H4 (cell line): ENCODE data around the gene C6orf136. TPM values are rescaled to one million over a fixed set of nuclear protein-coding genes. Genes with fewer than 3 reads are reported as not detected.
"Not testable (repeated sequence)": the region's sequence is repeated elsewhere in the genome, so short reads cannot be mapped to it uniquely, and the experiment has no call there.

Experiments
- DNase-seq: peaks from one replicate; pipeline ENCODE4 v3.0.0-alpha.2; 2015; ENCODE audit warnings: low spot score
- total RNA-seq: library from RNA; depleted of rRNA; stranded (reverse); fragments of >200 nt; shearing (Covaris generic); gene quantifications from 2 replicates; pipeline ENCODE4 v1.2.3, GENCODE V29; 2014

Gene C6orf136
- total RNA-seq, 1 experiment from 2014 or later = 6.0 TPM

DNA sequence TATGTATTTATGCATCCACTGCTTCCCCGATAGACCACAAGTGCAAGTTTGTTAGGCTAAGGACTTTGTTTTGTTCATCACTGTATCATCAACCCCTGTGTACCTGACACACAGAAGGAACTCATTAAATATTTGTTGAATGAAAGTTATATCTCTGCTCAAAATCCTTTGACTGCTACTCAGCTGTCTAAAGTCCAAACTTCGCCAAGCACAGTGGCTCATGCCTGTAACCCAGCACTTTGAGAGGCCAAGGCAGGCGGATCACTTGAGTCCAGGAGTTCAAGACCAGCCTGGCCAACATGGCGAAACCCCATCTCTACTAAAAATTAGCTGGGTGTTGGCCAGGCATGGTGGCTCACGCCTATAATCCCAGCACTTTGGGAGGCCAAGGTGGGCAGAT, 11.0 kb downstream of the C6orf136 start:
- not testable (repeated sequence) for DNase-seq

DNA sequence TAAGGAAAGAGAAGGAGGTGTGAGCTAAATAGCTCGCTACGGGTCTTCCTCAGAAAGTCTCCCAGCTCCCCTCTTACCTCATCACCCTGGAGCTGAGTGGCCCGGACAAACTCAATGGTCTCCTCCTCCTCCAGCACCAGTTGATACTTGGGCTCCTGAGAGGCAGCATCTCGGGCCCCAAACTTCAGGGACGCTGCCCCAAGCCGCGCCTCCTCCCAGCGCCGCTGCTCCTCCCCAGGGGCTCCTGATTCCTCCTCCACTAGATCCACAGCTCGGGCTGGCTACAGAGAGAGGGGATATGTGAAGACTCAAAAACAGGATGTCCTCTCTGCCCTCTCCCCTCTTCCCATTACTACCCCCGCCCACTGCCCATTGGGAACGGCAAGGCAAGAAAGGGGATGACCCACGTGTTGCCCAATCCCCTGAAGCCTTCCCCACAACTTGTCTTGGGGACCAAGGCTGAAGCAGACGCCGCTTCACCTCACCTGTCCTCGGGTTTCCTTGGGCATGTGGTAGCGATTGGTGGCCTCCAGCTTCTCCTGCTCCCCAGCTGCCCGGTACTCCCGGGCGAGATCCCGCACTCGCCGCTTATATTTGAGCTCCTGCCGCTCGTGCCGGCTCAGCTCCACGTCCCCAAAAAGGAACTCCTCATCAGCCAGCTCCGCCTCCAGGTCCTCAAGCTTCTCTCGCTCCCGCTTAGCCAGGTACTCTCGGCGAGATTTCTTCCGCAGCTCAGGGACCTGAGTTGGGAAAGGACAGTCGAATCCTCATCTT, 18.2 kb downstream of the C6orf136 start:
- DNase-seq = no peak

DNA sequence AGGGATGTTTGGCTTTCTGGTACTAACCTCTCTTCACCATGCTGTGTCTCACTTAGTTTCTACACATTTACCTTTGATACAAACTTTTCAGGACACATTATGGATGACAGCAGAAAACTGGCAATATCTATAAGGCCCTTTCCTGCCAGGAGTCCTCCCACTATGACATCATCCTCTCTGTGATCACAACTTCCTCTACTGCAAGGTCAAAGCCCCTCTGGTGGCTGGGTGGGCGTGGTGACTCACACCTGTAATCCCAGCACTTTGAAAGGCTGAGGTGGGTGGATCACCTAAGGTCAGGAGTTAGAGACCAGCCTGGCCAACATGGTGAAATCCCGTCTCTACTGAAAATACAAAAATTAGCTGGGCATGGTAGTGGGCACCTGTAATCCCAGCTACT, 19.4 kb downstream of the C6orf136 start:
- not testable (repeated sequence) for DNase-seq

DNA sequence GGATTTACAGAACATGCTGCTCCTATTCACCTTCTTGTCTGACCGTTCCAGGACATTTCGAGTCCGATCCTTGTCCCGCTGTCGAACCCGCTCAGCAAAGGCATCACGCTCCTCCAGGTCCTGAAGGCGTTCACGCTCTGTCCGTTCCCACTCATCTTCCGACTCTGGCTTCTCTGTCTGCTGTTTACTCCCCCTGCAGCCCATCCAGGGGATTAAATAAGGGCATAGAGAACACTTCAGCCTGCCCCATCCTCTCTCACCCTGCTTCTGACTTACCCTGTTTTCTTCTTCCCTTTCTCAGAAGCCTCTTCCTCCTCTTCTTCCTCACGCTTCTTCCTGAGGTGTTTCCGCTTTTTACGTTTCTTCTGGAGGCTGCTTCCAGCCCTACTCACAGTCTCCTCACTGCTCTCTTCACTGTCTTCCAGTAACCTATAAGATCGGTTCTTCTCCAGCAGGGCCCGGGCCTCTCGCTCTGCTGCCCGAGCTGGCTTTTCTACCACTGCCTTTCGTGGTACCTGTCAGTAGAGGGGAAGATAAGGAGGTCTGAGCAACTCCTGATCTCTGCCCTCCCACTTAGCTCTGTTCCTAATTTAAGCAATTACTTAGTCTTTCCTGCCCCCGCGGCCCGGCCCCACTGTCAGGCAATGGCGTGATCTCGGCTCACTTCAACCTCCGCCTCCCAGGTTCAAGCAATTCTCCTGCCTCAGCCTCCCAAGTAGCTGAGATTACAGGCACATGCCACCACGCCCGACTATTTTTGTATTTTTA, 24.0 kb downstream of the C6orf136 start:
- no peak for DNase-seq

DNA sequence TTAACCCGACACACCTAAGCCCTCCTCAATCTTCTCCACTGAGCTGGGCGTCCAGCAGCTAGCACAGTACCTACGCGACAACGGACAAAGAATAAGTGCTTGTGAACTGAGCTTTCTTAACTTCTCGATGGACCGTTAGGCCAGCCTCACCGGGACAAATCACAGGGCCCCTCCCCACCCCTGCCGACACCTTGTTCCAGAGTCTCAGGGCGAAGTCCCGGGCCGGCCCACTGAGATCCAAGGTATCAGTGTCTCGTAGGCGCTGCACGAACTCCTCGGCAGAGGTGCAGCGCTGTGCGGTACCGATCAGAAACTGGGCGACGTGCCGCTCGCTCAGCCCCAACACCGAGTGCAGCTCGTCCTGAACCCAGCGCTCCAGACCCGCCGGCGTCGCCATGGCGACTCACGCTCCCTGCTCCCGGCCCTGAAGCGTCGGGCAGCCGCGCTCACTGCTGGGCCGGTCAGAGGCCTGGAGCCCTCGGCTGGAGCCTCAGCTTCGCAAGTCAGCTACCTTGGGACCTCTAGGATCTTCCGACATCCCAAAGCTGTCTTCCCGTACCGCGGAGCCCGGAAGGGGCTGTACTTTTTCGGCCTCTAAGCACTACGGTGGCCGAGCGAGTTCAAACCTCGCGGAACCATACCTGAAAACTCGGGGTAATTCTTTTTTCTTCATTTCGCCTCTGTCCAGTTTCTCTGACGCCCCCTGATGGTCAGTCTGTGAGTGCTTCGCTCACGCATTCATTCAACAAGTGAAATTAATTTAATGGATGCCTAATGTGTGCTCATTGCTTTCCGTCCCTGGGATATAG, 25.7 kb downstream of the C6orf136 start, which contains the start of gene DHX16:
DHX16 (minus strand) TSS at position 562 of the 809 bp plus-strand sequence; CDS start at position 397, 165 bp downstream.
- peak; percentile 94 for DNase-seq

DNA sequence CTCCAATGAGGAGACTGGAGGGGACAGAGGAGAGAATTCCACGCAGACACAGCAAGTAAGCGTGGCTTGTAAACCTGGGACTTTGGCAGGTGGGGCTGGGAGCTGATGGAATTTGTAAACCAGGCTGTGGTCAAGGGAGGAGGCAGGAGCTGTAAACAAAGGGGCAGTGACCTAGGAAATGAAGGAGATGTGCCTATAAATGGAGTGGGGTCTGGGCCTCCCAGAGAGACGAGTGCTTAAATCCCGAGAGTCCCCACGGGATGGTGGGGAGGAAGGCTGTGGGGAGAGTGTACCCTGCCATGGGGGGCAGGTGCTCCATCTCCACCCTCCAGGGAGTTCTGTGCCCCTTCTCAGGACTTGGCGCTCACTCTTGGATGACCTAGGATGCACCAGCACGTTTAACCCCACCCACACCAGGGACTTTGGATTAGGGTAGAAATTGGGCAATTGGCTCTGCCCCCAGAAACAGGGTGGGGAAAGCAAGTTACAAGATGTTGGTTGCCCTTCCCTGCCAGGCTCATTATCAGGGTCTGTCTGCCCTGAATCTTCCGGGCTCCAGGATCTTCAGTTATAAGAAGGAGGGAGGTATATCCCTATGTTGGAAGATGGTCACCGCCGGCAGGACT, 29.8 kb downstream of the C6orf136 start:
- no peak for DNase-seq

DNA sequence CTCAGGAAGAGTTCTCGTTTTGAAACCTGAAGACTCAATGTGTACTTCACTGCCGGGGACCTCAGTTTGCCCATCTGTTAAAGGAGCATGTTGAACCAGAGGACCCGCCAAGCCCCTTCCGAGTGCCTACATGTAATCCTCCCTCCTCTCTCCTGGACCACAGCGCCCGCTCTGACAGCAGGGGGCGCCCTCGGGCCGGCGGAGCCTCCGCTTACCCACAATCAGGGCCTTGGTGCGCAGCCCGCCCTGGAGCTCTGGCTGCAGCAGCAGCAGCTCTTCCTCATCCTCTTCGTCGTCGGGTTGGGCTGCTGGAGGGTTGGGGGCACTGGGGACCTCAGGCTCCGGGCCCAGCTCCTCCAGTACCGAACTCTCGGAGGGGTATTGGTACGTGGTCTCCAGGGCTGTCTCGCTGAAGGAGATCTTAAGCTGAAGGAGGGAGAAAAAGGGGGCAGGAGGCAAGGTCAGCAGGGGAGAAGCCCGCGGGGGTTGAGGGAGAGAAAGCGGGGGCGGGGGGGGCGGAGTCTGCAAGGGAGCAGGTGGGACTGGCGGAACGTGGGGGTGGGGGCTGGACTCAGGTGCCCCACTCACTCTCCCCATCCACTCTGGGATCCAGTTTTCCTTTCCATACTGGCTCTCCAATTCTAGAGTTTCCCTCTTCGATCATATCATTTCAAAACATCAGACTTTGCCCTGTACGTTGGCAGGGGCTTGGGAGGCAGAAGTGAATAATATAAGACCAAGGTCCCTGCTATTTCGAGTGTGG, 32.2 kb downstream of the C6orf136 start:
- peak; percentile 29 for DNase-seq

DNA sequence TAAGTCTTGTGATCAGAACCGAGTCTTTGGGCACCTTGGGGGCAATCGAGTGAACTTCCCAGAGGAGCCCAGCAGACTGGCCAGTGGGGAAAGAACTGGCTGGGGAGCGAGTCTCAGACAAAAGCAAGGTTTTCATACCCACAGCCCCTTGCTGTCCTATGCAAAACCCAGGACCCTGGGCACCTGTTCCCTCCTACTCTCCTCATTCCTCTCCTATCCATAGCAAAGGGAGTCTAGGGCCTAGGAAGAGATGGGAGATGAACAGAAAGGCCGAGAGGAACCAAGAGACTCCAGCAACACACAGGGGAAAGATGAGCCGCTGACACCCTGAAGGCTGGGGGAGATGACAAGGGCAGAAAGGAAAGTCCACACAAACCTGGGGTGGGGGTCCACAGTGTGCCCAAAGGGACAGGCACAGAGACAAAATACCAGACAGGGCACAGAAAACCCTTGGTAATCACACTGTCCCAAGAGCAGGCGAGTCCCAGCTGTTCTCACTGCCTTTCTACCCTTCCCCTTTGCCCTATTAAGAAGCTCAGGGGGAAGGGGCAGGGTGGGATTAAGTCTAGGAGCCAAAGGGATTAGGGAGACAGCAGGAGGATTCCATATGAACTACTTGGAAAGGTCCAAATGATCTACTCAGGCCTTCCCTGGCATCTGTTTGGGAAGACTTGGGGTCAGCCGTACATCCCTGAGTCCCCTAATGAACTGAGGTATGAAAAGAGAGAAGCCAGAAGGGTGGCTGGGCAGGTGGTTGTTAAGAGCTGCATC, 33.0 kb downstream of the C6orf136 start:
- no peak for DNase-seq

DNA sequence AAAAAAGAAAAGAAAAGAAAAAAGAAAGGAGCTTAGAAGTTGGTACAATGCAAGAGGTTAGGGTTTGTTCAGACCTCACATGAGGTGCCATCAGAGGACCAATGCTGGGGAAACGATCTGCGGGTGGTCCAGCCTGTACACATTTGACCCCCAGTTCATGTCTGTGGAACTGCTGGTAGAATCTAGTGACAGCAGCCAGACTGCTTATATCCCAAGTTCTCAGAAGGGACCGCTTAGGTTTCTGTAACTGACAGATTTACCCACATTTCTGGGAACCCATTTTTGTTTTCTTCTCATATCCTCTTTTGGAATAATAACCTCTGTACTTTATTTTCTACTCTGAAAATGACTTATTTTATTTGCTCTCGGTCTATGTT, 34.8 kb downstream of the C6orf136 start:
- DNase-seq = no peak

DNA sequence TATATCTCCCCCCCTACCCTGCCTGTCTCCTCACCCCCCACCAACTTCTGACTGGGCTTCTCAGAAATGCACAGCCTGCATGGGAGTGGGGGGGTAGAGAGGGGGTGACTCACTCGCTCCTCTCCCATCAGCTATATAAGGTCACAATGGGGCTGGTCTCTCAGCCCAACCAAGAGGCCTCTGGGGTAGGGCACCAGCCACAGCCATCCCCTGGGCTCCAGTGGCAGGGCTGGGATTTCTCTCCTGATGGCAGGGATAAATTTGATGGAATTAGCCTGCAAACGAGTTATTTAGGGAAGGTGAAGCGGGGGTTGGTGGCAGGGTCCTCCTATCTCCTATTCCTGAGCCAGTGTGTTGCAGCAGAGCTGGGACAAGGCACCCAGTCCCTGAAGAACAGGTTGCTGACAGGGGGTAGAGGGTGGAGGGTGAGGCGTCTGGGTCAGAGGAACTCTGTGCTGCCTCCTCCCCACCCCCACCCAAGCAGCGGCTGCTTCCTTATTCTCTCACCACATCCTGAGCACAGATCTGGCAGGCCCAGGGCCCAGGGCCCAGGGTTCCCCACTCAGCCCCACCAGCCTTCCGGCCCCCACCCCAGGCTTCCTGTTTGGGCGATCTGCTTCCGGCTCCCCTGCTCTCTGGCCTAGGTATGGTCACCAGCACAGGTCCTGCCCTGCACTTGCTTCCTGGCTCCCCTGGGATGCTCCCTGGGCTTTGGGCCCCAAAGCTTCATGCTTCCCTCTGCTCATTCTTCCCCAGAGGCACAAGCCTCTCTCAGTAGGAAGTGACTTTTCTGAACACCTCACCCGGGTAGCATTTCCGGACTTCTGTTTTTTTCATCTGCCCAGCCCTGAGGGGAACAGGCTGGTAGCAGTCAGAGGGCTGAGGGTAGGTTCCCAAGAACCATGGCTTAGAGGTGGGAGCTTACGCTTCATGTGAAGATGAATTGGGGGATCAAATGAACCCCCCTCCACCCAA, 35.5 kb downstream of the C6orf136 start:
- DNase-seq = peak; percentile 82

DNA sequence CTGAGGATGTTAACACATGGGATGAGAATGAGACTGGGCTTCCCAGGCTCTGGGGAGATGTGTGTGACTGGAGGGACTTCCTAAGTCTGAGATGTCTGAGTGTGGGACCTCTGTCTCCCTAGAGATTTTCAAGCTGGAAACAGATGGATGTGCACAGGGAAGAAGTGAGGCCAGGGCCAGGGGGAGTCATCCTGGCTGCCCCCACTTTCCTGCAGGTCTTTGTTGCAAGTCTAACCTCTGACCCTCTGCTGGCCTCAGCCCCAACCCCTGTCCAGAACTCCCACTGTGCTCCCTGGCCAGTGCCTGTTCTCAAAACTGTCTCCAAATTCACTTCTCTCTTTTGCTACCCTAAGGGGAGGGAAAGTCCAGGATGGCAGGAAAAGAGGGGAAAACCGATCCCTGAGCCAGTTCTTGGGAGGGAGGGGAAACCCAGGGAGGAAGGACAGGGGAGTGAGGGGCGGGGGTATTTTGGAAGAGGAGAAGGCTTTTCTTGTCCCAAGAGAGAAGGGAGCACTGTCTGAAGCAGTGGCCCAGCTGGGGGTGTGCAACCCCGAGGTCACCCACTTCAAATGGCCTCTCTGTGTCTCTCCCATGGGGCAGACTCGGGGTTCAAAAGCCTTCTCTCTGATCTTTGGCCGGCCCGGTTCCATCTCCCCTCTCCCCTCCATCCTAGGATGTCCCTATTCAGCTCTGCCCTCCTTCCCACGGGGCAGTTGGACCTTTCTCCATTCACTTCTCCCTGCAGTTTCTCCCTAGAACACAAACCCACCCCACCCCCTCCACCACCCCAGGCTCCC, 36.4 kb downstream of the C6orf136 start:
- DNase-seq = no peak

DNA sequence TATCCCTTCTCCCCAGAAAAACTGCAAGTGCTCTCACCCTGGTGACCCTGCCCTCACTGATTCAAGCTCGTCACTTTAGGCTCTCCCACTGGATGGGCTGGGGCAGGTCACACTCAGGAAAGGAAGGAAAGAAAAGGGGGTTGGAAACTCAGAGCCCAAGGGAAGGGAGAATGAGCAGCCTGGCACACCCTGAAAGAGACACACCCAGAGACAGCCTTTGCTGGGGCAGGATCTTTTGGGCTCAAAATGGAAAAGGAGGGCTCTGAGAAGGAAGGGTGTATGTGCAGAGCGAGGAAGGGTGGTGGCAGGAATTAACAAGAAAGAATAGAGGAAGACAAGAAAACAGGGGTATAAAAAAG, 37.0 kb downstream of the C6orf136 start:
- DNase-seq = no peak

DNA sequence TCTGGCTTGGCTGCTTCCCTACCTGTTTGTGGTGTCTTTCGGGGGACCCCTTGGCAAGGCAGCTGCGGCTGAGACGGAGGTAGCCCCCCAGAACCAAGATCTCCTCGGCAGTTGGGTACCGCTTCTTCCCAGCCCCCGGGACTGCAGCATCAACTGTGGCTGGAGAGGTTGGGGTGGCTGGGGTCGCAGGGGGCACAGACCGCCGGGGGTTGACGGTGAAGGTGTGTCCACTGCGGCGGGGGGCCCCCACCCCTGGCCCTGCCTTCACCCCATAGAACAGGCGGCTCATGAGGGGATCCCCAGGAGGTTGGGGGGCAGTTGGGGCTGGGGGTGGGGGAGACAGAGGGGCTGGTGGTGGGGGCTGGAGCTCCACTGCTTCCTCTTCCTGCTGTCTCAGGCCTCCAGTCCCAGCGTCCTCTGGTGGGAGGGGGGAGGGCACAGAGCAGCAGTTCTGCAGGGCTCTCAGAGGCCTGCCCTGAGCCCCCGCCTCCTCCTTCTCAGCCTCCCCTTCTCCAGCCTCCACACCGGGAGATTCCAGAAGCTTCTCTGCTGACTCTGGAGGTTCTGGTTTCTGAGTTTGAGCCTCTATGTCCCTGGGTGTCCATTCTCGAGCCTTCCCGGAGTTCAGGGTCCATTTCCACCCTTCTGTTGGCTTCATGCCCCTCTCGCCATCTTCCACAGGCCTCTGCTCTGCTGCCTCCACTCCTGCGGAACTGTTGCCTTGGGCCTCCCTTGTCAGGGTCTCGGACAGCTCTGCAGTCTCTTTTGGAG, 37.6 kb downstream of the C6orf136 start:
- peak; percentile 23 for DNase-seq

DNA sequence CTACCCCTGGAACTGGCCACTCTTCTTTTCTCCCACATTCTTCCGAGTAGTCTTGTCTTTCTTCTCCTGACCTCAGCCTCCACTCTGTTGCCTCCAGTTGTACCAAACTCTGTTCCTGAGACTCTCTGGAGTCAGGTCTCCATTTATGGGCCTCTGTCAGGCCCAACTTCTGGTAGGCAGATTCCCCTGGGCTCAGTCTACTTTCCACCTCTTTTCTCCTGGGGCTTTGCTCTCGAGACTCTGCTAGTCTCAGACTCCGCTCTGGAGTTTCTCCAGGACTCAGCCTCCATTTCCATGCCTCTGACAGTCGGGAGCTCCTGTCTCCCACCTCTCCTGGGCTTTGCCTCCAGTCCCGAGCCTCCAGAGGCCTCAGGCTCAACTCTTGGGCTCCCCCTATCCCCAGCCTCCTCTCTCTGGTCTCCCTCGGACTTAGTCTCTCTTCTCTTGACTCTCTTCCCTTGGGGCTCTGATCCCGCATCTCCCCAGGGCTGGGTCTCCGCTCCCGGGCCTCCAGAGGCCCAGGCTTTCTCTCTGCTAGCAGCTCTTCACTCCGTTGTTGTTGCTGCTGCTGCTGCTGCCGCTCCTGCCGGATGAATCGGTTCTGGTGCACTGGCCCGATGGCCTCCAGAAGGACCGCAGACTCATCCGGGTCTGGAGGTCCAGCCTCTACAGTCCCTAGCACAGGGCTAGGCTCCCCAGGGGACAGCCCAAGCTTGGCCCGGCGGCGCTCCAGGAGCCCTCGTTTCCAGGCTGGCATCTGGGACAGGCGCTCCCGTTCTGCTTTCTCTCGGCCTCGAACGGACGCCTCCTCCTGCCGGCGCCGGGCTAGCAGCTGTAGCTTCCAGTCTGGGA, 38.5 kb downstream of the C6orf136 start:
- DNase-seq = no peak

DNA sequence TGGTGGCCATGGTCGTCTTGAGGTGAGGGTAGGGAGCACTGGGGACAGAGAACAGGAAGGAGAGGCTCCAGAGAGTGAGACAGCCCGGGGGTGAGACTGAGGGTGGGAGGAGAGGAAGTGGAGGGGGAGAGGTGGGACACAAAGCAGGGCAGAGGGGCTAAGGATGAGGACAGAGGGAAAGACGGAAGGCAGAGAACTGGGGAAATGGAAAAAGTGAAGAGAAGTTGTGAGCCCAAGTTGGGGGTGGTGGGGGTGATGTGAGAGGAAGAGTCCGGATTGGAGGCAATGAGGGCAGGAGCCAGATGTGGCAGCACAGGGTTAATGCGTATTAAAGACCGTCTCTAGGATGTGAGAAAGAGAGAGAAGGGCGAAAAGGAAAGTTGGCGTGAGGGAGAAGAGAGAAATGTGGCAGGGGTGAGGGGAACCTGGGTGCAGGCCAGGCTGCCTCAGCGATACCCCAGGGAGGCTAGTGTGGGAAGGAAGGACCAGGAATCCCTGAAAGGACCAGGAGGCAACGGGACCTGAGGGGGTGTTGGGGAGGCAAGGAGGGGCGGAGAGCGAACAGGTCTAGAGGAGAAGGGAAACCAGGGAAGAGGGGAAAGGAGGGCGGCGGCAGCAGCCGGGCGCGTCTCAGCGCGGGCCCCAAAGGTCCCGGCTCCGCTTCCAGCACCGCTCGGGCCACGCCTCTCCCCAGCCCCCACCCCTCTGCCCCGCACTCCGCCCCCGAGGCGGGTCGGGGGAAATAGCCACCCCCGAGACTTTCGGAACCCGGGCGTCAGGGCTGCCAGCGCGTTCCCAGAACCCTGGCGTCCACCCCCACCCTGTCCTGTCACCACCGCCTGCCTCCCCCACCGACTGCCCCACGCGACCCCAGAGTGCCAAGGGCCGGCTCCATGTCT, 39.3 kb downstream of the C6orf136 start, which contains the start of gene PPP1R18:
PPP1R18 (minus strand) TSS at position 637 of the 899 bp plus-strand sequence; CDS start at position 10, 627 bp downstream.
- DNase-seq = peak; percentile 26
